Vagina (tissue), 2 donors: Measurements from ENCODE around the gene AHCYL2. TPM values are rescaled to one million over a fixed set of nuclear protein-coding genes. Genes with fewer than 3 reads are reported as not detected.
"Not testable (repeated sequence)": the region's sequence is repeated elsewhere in the genome, so short reads cannot be mapped to it uniquely, and the experiment has no call there.

Source experiments
- DNase-seq, 2 donors: peaks; one replicate each; pipeline ENCODE4 v3.0.0-alpha.2; 2017; ENCODE audit errors: extremely low spot score in 2 of 2
- H3K27ac ChIP-seq: fragments of 200-600 bp; sonication (generic); one replicate; pipeline ENCODE4 v1.5.1; 2019
- H3K27me3 ChIP-seq: fragments of 200-600 bp; sonication (generic); one replicate; pipeline ENCODE4 v1.5.1; 2019
- H3K36me3 ChIP-seq, 2 donors: fragments of 200-600 bp; sonication (generic); one replicate each; pipeline ENCODE4 v1.5.1; 2017 to 2019
- H3K4me1 ChIP-seq: fragments of 200-600 bp; sonication (generic); one replicate; pipeline ENCODE4 v1.5.1; 2019
- H3K4me3 ChIP-seq, 2 donors: fragments of 200-600 bp; sonication (generic); 1 replicate in 1 of 2; 2 replicates in 1 of 2; pipeline ENCODE4 v1.5.1; 2016 to 2019
- H3K9me3 ChIP-seq: fragments of 200-600 bp; sonication (generic); one replicate; pipeline ENCODE4 v1.5.1; 2019
- POLR2A ChIP-seq, 2 donors: fragments of 450-650 bp; IDR thresholded peaks; one replicate each; pipeline ENCODE4 v1.6.1; 2017; ENCODE audit warnings: antibody characterized with exemption in 2 of 2, mild to moderate bottlenecking in 2 of 2, moderate library complexity in 2 of 2
- POLR2AphosphoS5 ChIP-seq, 2 donors: sonication (generic); formaldehyde crosslinking; IDR thresholded peaks; one replicate each; pipeline ENCODE4 v1.9.0; 2017; ENCODE audit warnings: antibody characterized with exemption in 2 of 2, mild to moderate bottlenecking in 2 of 2, low read depth in 1 of 2; ENCODE audit not compliant: insufficient read depth in 1 of 2
- intact Hi-C: fragments of 100-400 bp; cut with DNase I; formaldehyde crosslinking; loops from one replicate; pipeline ENCODE4 v1.15.1; 2023
- total RNA-seq: library from RNA; depleted of rRNA; stranded (reverse); fragments of >200 nt; gene quantifications from one replicate; pipeline ENCODE4 v1.2.3, GENCODE V29; 2016
- TF ChIP-seq, protein P1 (sequence below), 3 experiments: fragments of 450-650 bp in 2 of 3; fragments of 200-600 bp in 1 of 3; sonication (generic) in 1 of 3; IDR thresholded peaks; one replicate each; pipeline ENCODE4 v1.5.1; 2017 to 2019; ENCODE audit warnings: antibody characterized with exemption in 3 of 3, mild to moderate bottlenecking in 2 of 3, moderate library complexity in 2 of 3

The AHCYL2 gene
- total RNA-seq, 1 donor from 2014 or later: 19.6 TPM

DNA sequence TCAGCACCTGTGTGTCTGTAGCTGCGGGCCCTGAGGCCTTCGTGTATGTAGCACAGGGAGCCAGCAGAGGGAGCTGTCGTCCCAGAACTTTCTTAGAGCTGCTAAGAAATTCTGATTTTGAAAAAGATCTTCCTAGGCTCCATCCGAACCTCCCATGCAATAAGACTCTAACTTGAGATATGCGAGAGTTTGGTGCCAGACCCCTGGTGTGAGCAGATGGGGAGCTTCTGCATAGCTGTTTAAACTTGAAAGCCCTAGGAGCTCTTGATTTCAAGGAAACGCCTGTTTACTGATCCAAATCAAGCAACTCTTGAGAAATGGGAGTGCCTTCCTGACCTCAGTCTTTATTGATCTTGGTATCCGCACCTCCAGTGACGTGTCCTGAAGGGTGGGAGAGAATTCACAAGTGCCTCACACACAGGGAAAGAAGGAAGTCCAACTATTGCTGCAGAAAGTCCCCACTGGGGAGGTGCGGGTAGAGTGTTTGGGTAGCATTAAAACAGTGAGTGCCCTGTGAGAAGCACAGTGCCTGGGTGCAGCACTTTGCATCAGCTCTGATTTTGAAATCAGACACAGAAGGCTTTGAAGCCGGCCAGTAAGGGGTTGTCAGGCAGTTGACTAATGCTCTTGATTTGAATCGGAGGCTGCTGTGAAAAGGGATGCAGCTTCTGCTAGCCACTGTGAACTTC is 143.0 kb downstream of the AHCYL2 start:
- intact Hi-C loops: loop anchor here (10.0 kb wide), 1 partner anchor 97 kb away; no protein-coding TSS in a partner anchor
- Histone ChIP-seq H3K27me3 (no peaks in the 10 kb centered on the region), H3K9me3 (no peaks in the 10 kb centered on the region), H3K27ac (no peak overlapping the region), H3K36me3 (no peaks in the 10 kb centered on the region), H3K4me3 (no peak overlapping the region), H3K4me1 (peaks cover 17% of the 10 kb centered on the region)
- DNase-seq: no peak
- TF ChIP-seq POLR2A (IDR thresholded peaks at IDR 0.05): no peak
- TF ChIP-seq, protein P1, sequence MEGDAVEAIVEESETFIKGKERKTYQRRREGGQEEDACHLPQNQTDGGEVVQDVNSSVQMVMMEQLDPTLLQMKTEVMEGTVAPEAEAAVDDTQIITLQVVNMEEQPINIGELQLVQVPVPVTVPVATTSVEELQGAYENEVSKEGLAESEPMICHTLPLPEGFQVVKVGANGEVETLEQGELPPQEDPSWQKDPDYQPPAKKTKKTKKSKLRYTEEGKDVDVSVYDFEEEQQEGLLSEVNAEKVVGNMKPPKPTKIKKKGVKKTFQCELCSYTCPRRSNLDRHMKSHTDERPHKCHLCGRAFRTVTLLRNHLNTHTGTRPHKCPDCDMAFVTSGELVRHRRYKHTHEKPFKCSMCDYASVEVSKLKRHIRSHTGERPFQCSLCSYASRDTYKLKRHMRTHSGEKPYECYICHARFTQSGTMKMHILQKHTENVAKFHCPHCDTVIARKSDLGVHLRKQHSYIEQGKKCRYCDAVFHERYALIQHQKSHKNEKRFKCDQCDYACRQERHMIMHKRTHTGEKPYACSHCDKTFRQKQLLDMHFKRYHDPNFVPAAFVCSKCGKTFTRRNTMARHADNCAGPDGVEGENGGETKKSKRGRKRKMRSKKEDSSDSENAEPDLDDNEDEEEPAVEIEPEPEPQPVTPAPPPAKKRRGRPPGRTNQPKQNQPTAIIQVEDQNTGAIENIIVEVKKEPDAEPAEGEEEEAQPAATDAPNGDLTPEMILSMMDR (IDR thresholded peaks at IDR 0.05): peak; percentile 71 to 85 (median 77)
- peak in 1 of 2 donors; percentile 19 for TF ChIP-seq POLR2AphosphoS5 (IDR thresholded peaks at IDR 0.05; ENCODE audit: insufficient read depth in 1 of 2, low read depth in 1 of 2)

DNA sequence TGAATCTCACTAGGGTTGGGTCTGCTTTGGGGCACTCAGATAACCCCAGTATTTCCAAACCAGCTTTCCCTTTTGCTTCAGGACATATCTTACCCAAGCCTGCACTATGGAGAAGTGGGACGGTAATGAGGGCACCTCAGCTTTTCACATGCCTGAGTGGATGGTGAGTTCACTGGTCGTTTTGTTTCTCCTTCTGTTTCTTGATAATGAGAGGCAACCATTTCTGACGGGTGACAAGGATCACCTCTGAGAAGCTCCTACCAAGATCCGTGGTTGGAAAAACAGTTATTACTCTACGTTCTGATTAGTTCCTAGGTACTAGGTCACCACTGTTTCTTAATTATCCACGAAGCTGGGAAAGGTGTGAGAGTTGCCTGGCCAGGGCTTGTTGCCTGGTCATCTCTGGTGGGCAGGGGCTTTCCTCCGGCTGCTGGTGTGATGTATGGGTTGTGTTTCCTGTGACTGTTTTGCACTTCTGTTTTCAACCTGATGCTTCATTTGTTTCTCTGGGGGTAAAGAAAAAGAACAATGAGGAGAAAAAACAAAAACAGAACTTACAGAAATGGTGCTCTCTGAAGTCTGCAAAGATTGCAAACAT is 143.7 kb downstream of the AHCYL2 start:
- Histone ChIP-seq H3K36me3 (no peaks in the 10 kb centered on the region), H3K4me3 (no peak overlapping the region), H3K27ac (no peak overlapping the region), H3K4me1 (peaks cover 17% of the 10 kb centered on the region), H3K9me3 (no peaks in the 10 kb centered on the region), H3K27me3 (no peaks in the 10 kb centered on the region)
- no peak for DNase-seq
- no peak for TF ChIP-seq POLR2A (IDR thresholded peaks at IDR 0.05)
- intact Hi-C loops: loop anchor here (10.0 kb wide), 1 partner anchor 96 kb away; no protein-coding TSS in a partner anchor

DNA sequence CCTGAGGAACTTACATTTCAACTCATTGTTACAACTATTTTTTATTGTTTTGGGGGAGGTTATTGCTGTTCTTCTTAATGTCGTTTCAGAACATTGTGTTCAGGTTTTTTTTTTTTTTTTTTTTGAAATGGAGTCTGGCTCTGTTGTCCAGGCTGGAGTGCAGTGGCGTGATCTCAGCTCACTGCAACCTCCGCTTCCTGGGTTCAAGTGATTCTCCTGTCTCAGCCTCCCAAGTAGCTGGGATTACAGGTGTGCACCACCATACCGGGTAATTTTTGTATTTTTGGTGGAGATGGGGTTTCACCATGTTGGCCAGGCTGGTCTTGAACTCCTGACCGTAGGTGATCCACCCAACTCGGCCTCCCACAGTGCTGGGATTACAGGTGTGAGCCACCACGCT is 144.6 kb downstream of the AHCYL2 start:
- H3K27ac ChIP-seq: not testable (repeated sequence)

DNA sequence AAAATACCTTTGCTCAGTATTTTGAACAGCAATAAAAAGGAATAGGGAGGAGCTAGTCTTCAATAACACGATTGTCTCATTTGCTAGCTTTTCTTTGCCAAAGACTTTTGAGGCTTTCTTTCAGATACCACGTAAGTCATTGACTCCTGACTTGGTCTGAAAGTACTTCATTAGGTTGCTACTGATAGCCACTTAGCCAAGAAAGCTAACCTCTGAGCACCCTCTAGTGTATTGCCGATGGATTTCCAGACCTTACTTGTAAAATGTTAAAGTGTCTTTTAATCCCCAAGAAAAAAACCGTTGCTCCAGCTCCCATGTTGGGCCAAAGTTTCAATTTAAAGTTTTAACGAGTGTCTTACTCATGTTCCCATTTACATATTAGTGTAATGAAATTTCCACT is 146.0 kb downstream of the AHCYL2 start:
- intact Hi-C loops: no loop called here
- H3K27ac ChIP-seq: no peak overlapping the region
- H3K36me3 ChIP-seq: no peaks in the 10 kb centered on the region
- no peak for DNase-seq
- H3K4me3 ChIP-seq: no peak overlapping the region
- TF ChIP-seq POLR2AphosphoS5 (IDR thresholded peaks at IDR 0.05; ENCODE audit: insufficient read depth in 1 of 2, low read depth in 1 of 2) (no peak), POLR2A (IDR thresholded peaks at IDR 0.05) (no peak)
- TF ChIP-seq, protein P1 (IDR thresholded peaks at IDR 0.05): no peak
- no peaks in the 10 kb centered on the region for H3K27me3 ChIP-seq
- no peaks in the 10 kb centered on the region for H3K9me3 ChIP-seq
- H3K4me1 ChIP-seq: peaks cover 17% of the 10 kb centered on the region

More for the DNA sequence above, 144.6 kb downstream of the AHCYL2 start:
- not testable (repeated sequence) for H3K27me3 ChIP-seq, H3K9me3 ChIP-seq, H3K36me3 ChIP-seq, DNase-seq, H3K4me3 ChIP-seq
- peaks cover 17% of the 10 kb centered on the region for H3K4me1 ChIP-seq
- intact Hi-C loops: loop anchor here (10.0 kb wide), 1 partner anchor 95 kb away; no protein-coding TSS in a partner anchor

DNA sequence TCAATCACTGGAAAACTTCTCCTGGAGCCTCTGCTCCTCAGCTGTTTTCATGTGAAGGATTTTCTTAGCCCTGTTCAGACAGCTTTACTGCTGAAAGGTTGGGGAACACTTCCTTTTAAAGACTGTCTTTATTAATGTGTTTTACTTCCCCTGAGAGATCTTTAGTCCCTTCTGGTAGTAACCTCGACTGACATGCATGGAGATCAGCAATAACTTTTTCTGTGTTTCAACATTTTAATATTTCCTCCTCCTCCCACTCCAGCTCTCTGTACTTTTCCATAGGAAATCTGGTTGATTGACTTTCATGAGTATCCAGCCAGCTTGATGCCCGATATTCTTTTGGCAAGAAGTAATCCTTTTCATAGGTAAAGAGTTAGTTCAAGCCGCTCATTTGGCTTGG is 146.7 kb downstream of the AHCYL2 start:
- DNase-seq: no peak
- peaks cover 17% of the 10 kb centered on the region for H3K4me1 ChIP-seq
- H3K27ac ChIP-seq: no peak overlapping the region
- H3K36me3 ChIP-seq: no peaks in the 10 kb centered on the region
- no peaks in the 10 kb centered on the region for H3K27me3 ChIP-seq
- TF ChIP-seq, protein P1 (IDR thresholded peaks at IDR 0.05): no peak
- no peak for TF ChIP-seq POLR2A (IDR thresholded peaks at IDR 0.05)
- intact Hi-C loops: no loop called here
- H3K4me3 ChIP-seq: no peak overlapping the region
- no peaks in the 10 kb centered on the region for H3K9me3 ChIP-seq
